SU-DHL-6 (cell line): ENCODE results near the gene EFTUD2.

Experiments used
- H2AFZ ChIP-seq: fragments of 200-600 bp; sonication (generic); 2 replicates; pipeline ENCODE4 v1.6.1; 2014; ENCODE audit warnings: low read depth, mild to moderate bottlenecking, moderate library complexity, mixed read lengths, antibody characterized with exemption, low read length; ENCODE audit not compliant: severe bottlenecking
- H3F3A ChIP-seq: fragments of 200-600 bp; shearing (Covaris generic); 2 replicates; pipeline ENCODE4 v1.6.0; 2016; ENCODE audit warnings: antibody characterized with exemption, mild to moderate bottlenecking; ENCODE audit not compliant: insufficient read depth
- H3K27ac ChIP-seq: fragments of 200-600 bp; sonication (generic); 2 replicates; pipeline ENCODE4 v1.5.1; 2016; ENCODE audit warnings: low read depth, mild to moderate bottlenecking, low read length, moderate library complexity, mixed read lengths
- H3K27me3 ChIP-seq: fragments of 200-600 bp; sonication (generic), shearing (Covaris generic); 2 replicates; pipeline ENCODE4 v1.6.0; 2014; ENCODE audit warnings: mild to moderate bottlenecking, low read length
- H3K36me3 ChIP-seq: fragments of 200-600 bp; sonication (generic); 2 replicates; pipeline ENCODE4 v1.6.1; 2014; ENCODE audit warnings: mild to moderate bottlenecking, low read length, mixed read lengths
- H3K4me2 ChIP-seq: fragments of 300-600, 200-600 bp; shearing (Covaris generic), sonication (generic); 2 replicates; pipeline ENCODE4 v1.6.0; 2014; ENCODE audit warnings: low read length, low read depth, mild to moderate bottlenecking; ENCODE audit not compliant: poor library complexity, severe bottlenecking
- H3K4me3 ChIP-seq: fragments of 200-600 bp; sonication (generic); 2 replicates; pipeline ENCODE4 v1.5.1; 2014; ENCODE audit warnings: antibody characterized with exemption, low read length, mild to moderate bottlenecking, mixed read lengths; ENCODE audit not compliant: insufficient read depth, poor library complexity, severe bottlenecking
- H3K79me2 ChIP-seq: fragments of 200-600 bp; sonication (generic); 2 replicates; pipeline ENCODE4 v1.6.1; 2014; ENCODE audit warnings: mild to moderate bottlenecking, low read length, moderate library complexity; ENCODE audit not compliant: insufficient read depth
- H3K9ac ChIP-seq: fragments of 200-600 bp; sonication (generic); 2 replicates; pipeline ENCODE4 v1.7.0; 2014; ENCODE audit warnings: mild to moderate bottlenecking, low read length
- H3K9me2 ChIP-seq: fragments of 200-600 bp; sonication (generic); replicated peaks from 2 replicates; pipeline ENCODE4 v1.6.1; 2014; ENCODE audit warnings: low read length; ENCODE audit not compliant: insufficient read depth
- H3K9me3 ChIP-seq: fragments of 200-600 bp; sonication (generic); 2 replicates; pipeline ENCODE4 v1.6.1; 2014; ENCODE audit warnings: low read length, mixed read lengths; ENCODE audit not compliant: insufficient read depth
- H4K20me1 ChIP-seq: fragments of 200-600 bp; sonication (generic); 2 replicates; pipeline ENCODE4 v1.6.1; 2014; ENCODE audit warnings: low read depth, mild to moderate bottlenecking, antibody characterized with exemption, low read length, moderate library complexity, mixed read lengths
- EZH2phosphoT487 ChIP-seq: fragments of 200-600 bp; sonication (generic), shearing (Covaris generic); conservative IDR thresholded peaks from 2 replicates; pipeline ENCODE4 v1.6.1; 2018; ENCODE audit warnings: mild to moderate bottlenecking, antibody characterized with exemption, low read length, moderate library complexity, mixed read lengths
- TF ChIP-seq, protein P1 (sequence below): fragments of 200-600 bp; sonication (generic); IDR thresholded peaks from one replicate; pipeline ENCODE4 v1.5.1; 2017; ENCODE audit warnings: antibody characterized with exemption, mild to moderate bottlenecking, low read length, moderate library complexity; ENCODE audit not compliant: insufficient read depth, poor library complexity, severe bottlenecking

The EFTUD2 gene

GRCh38 chr17:44889003-44889402 lies 10.2 kb downstream of the EFTUD2 start:
- no peaks in the 10 kb centered on the region for H3K9me2 ChIP-seq
- no peak overlapping the region for H3K4me3 ChIP-seq
- H3K27ac ChIP-seq, result no peak overlapping the region
- H2AFZ ChIP-seq, result no peak overlapping the region
- H4K20me1 ChIP-seq, result peaks cover 5% of the 10 kb centered on the region; the same call in 1 of the 2 replicates
- no peaks in the 10 kb centered on the region for H3K9me3 ChIP-seq
- H3K4me2 ChIP-seq, result no peak overlapping the region
- no peaks in the 10 kb centered on the region for H3F3A ChIP-seq
- H3K36me3 ChIP-seq, result peaks cover 16% of the 10 kb centered on the region; the same call in 1 of the 2 replicates
- no peak for TF ChIP-seq EZH2phosphoT487
- TF ChIP-seq, protein P1, sequence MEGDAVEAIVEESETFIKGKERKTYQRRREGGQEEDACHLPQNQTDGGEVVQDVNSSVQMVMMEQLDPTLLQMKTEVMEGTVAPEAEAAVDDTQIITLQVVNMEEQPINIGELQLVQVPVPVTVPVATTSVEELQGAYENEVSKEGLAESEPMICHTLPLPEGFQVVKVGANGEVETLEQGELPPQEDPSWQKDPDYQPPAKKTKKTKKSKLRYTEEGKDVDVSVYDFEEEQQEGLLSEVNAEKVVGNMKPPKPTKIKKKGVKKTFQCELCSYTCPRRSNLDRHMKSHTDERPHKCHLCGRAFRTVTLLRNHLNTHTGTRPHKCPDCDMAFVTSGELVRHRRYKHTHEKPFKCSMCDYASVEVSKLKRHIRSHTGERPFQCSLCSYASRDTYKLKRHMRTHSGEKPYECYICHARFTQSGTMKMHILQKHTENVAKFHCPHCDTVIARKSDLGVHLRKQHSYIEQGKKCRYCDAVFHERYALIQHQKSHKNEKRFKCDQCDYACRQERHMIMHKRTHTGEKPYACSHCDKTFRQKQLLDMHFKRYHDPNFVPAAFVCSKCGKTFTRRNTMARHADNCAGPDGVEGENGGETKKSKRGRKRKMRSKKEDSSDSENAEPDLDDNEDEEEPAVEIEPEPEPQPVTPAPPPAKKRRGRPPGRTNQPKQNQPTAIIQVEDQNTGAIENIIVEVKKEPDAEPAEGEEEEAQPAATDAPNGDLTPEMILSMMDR, result no peak
- no peak overlapping the region for H3K9ac ChIP-seq
- no peaks in the 10 kb centered on the region for H3K27me3 ChIP-seq
- peaks cover 55% of the 10 kb centered on the region for H3K79me2 ChIP-seq

DNA sequence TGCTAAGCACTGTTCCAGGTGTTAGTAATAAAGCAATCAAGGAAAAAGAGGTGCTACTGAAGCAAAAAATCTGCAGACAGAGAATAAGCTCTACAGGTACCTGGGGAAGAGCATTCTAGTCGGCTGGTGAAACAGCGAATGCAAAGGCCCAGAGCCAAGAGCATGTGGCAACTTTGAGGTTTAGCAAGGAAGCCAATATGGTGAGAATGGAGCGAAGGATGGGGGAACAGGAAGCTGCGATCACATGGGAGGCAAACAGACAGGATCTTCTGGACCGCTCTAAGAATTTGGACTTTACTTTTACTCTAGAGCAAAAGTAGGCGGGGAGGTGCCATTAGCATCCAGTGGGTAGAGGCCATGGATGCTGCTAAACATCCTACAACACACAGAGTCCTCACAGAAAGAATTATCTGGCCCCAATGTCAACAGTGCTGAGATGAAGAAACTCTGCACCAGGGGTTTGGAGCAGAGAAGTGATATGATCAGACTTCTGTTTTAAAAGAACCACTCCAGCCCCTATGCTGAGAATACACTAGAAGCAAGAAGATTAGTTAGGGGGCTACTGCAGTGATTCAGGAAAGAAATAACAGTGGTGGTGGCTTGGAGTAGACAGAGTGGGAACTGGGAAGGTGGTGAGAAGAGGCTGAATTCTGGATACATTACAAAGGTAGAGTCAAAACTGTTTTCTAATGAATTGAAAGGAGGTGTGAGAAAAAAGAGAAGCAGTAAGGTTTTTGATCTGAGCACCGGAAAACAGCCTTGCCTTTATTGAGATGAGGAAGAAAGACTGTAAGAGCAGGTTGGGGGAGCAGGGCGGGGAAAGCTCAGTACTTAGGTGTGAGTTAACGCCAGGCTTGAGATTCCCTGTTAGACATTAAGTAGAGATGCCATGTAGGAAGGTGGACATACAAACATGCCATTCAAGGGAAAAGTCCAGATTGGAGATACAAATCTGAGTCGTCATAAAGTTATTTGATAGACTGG lies 11.0 kb downstream of the EFTUD2 start:
- Histone ChIP-seq H3K4me2 (no peak overlapping the region), H3K27me3 (no peaks in the 10 kb centered on the region), H3K79me2 (peaks cover 55% of the 10 kb centered on the region), H3K27ac (no peak overlapping the region), H3K36me3 (peaks cover 19% of the 10 kb centered on the region; the same call in 1 of the 2 replicates), H4K20me1 (peaks cover 5% of the 10 kb centered on the region; the same call in 1 of the 2 replicates), H3K4me3 (no peak overlapping the region), H2AFZ (no peak overlapping the region), H3F3A (no peaks in the 10 kb centered on the region), H3K9me2 (no peaks in the 10 kb centered on the region), H3K9ac (no peak overlapping the region), H3K9me3 (no peaks in the 10 kb centered on the region)
- TF ChIP-seq, protein P1, result no peak
- TF ChIP-seq EZH2phosphoT487, result no peak

DNA sequence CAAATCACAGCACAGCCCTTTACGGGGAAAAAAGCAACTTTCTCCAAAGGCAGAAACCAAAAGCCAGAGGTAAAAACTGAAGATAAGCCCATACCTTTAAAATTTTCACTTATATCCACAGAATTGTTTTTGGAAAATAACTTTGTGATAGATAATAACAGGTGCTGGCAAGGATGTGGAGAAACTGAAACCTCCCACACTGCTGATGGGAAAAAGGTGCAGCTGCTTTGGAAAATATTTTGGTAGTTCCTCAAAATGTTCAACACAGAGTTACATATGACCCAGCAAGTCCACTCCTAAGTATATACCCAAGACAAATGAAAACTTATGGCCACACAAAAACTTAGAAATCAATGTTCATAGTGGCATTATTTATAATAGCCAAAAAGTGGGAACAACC lies 12.2 kb downstream of the EFTUD2 start:
- no peaks in the 10 kb centered on the region for H3K9me3 ChIP-seq
- no peaks in the 10 kb centered on the region for H3F3A ChIP-seq
- H3K36me3 ChIP-seq, result peaks cover 27% of the 10 kb centered on the region; the same call in 1 of the 2 replicates
- H3K27ac ChIP-seq, result no peak overlapping the region
- H3K4me3 ChIP-seq, result no peak overlapping the region
- H2AFZ ChIP-seq, result no peak overlapping the region
- H3K27me3 ChIP-seq, result no peaks in the 10 kb centered on the region
- peaks cover 50% of the 10 kb centered on the region for H3K79me2 ChIP-seq
- H3K4me2 ChIP-seq, result no peak overlapping the region
- TF ChIP-seq, protein P1, result no peak
- no peak for TF ChIP-seq EZH2phosphoT487
- peaks cover 5% of the 10 kb centered on the region; the same call in 1 of the 2 replicates for H4K20me1 ChIP-seq
- no peak overlapping the region for H3K9ac ChIP-seq
- no peaks in the 10 kb centered on the region for H3K9me2 ChIP-seq
